ENCODE data around the gene TRIM37.

TRIM37 gene

DNA sequence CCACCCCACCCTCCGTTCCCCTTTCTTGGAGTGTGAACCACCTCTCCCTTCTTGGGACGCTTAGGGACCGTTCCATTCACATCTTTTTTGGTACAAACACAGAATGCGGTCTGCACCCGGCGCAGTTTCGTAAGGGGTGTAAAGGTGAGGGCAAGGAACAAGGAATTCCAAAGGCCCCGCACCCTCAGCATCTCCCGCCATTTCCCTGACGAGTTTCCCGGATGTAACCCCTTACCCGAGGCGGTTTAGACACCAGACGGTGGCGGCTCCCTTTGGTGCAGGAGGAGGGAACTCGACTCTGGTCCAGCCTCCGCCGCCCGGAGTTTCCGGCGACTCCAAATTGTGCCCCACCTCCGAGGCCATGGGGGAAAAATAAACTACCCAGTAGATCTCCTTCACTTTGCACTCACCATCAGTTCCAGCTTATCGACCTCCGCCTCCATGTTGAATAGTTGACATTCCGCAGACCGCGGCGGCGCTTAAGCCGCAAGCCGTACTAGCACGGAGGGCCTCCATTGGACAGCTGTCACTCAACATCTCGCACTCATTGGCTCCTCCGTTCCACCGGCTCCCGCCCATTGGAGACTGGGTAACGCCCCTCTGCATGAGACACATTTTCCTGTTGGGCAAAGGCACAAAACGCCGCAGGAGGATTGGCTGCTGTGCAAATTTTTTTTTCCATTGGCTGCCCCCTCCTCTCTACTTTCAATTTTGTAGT, 48.2 kb upstream of the TRIM37 start, which contains the start of gene SKA2 (continued):
- TF ChIP-seq, protein P1, sequence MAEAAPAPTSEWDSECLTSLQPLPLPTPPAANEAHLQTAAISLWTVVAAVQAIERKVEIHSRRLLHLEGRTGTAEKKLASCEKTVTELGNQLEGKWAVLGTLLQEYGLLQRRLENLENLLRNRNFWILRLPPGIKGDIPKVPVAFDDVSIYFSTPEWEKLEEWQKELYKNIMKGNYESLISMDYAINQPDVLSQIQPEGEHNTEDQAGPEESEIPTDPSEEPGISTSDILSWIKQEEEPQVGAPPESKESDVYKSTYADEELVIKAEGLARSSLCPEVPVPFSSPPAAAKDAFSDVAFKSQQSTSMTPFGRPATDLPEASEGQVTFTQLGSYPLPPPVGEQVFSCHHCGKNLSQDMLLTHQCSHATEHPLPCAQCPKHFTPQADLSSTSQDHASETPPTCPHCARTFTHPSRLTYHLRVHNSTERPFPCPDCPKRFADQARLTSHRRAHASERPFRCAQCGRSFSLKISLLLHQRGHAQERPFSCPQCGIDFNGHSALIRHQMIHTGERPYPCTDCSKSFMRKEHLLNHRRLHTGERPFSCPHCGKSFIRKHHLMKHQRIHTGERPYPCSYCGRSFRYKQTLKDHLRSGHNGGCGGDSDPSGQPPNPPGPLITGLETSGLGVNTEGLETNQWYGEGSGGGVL (tag by site-specific recombination; IDR thresholded peaks at IDR 0.05): no peak
- TF ChIP-seq ZNF544 (tag by site-specific recombination; IDR thresholded peaks at IDR 0.05) (no peak), EGR2 (tag by site-specific recombination; IDR thresholded peaks at IDR 0.05; ENCODE audit: low read depth) (0 out of 2 replicates have a peak, but pooled peaks have one; percentile 3), ZEB2 (tag by site-specific recombination; IDR thresholded peaks at IDR 0.05) (peak; percentile 81), KLF1 (tag by site-specific recombination; IDR thresholded peaks at IDR 0.05) (peak; percentile 81), ZNF214 (tag by site-specific recombination; IDR thresholded peaks at IDR 0.05; ENCODE audit: borderline replicate concordance) (no peak), PRDM1 (tag by site-specific recombination; IDR thresholded peaks at IDR 0.05) (no peak), ZNF121 (tag by site-specific recombination; IDR thresholded peaks at IDR 0.05) (0 out of 2 replicates have a peak, but pooled peaks have one; percentile 14), KLF9 (tag by site-specific recombination; IDR thresholded peaks at IDR 0.05; ENCODE audit: low read depth) (no peak), ZNF19 (tag by site-specific recombination; IDR thresholded peaks at IDR 0.05; ENCODE audit: low read depth) (no peak), ZNF138 (tag by site-specific recombination; IDR thresholded peaks at IDR 0.05; ENCODE audit: borderline replicate concordance) (no peak), ZNF658 (tag by site-specific recombination; IDR thresholded peaks at IDR 0.05) (no peak), ZFP41 (tag by site-specific recombination; IDR thresholded peaks at IDR 0.05; ENCODE audit: borderline replicate concordance) (no peak), ZNF596 (tag by site-specific recombination; IDR thresholded peaks at IDR 0.05) (no peak), MYNN (tag by site-specific recombination; IDR thresholded peaks at IDR 0.05; ENCODE audit: borderline replicate concordance) (no peak), SP2 (tag by site-specific recombination; IDR thresholded peaks at IDR 0.05) (peak; percentile 90), ZNF266 (tag by site-specific recombination; IDR thresholded peaks at IDR 0.05; ENCODE audit: low read depth) (no peak), ZNF155 (tag by site-specific recombination; IDR thresholded peaks at IDR 0.05) (no peak), ZNF112 (tag by site-specific recombination; IDR thresholded peaks at IDR 0.05) (no peak), ZNF521 (tag by site-specific recombination; IDR thresholded peaks at IDR 0.05) (no peak), ZXDB (tag by site-specific recombination; IDR thresholded peaks at IDR 0.05) (peak; percentile 86), RBAK (tag by site-specific recombination; IDR thresholded peaks at IDR 0.05) (no peak), ZNF404 (tag by site-specific recombination; IDR thresholded peaks at IDR 0.05) (no peak), ZSCAN23 (tag by site-specific recombination; IDR thresholded peaks at IDR 0.05) (no peak; the same call in 1 of the 2 replicates), TCF7L2 (IDR thresholded peaks at IDR 0.05; ENCODE audit: borderline replicate concordance, low read depth, low read length) (peak; percentile 81; the same call in 1 of the 2 replicates), ZNF571 (tag by site-specific recombination; IDR thresholded peaks at IDR 0.05) (no peak), SP3 (tag by site-specific recombination; IDR thresholded peaks at IDR 0.05) (peak; percentile 96), ZNF623 (tag by site-specific recombination; IDR thresholded peaks at IDR 0.05) (no peak)
- TF ChIP-seq, protein P2, sequence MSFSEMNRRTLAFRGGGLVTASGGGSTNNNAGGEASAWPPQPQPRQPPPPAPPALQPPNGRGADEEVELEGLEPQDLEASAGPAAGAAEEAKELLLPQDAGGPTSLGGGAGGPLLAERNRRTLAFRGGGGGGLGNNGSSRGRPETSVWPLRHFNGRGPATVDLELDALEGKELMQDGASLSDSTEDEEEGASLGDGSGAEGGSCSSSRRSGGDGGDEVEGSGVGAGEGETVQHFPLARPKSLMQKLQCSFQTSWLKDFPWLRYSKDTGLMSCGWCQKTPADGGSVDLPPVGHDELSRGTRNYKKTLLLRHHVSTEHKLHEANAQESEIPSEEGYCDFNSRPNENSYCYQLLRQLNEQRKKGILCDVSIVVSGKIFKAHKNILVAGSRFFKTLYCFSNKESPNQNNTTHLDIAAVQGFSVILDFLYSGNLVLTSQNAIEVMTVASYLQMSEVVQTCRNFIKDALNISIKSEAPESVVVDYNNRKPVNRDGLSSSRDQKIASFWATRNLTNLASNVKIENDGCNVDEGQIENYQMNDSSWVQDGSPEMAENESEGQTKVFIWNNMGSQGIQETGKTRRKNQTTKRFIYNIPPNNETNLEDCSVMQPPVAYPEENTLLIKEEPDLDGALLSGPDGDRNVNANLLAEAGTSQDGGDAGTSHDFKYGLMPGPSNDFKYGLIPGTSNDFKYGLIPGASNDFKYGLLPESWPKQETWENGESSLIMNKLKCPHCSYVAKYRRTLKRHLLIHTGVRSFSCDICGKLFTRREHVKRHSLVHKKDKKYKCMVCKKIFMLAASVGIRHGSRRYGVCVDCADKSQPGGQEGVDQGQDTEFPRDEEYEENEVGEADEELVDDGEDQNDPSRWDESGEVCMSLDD (tag by site-specific recombination; IDR thresholded peaks at IDR 0.05): peak; percentile 49; the same call in 1 of the 2 replicates
- TF ChIP-seq, protein P3, sequence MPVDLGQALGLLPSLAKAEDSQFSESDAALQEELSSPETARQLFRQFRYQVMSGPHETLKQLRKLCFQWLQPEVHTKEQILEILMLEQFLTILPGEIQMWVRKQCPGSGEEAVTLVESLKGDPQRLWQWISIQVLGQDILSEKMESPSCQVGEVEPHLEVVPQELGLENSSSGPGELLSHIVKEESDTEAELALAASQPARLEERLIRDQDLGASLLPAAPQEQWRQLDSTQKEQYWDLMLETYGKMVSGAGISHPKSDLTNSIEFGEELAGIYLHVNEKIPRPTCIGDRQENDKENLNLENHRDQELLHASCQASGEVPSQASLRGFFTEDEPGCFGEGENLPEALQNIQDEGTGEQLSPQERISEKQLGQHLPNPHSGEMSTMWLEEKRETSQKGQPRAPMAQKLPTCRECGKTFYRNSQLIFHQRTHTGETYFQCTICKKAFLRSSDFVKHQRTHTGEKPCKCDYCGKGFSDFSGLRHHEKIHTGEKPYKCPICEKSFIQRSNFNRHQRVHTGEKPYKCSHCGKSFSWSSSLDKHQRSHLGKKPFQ (tag by site-specific recombination; IDR thresholded peaks at IDR 0.05): peak; percentile 88
- TF ChIP-seq, protein P4, sequence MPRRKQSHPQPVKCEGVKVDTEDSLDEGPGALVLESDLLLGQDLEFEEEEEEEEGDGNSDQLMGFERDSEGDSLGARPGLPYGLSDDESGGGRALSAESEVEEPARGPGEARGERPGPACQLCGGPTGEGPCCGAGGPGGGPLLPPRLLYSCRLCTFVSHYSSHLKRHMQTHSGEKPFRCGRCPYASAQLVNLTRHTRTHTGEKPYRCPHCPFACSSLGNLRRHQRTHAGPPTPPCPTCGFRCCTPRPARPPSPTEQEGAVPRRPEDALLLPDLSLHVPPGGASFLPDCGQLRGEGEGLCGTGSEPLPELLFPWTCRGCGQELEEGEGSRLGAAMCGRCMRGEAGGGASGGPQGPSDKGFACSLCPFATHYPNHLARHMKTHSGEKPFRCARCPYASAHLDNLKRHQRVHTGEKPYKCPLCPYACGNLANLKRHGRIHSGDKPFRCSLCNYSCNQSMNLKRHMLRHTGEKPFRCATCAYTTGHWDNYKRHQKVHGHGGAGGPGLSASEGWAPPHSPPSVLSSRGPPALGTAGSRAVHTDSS (tag by site-specific recombination; IDR thresholded peaks at IDR 0.05): peak; percentile 18; the same call in 1 of the 2 replicates
